HT1080 (cell line): ENCODE results near the gene TM2D1. TPM values are rescaled to one million over a fixed set of nuclear protein-coding genes. Genes with fewer than 3 reads are reported as not detected.

Source experiments
- DNase-seq: peaks from one replicate; pipeline ENCODE4 v3.0.0-alpha.2; 2015; ENCODE audit warnings: low read depth
- total RNA-seq: library from RNA; depleted of rRNA; stranded (reverse); fragments of >200 nt; shearing (Covaris generic); gene quantifications from 2 replicates; pipeline ENCODE4 v1.2.3, GENCODE V29; 2014; rRNA removed

TM2D1 gene
- total RNA-seq, 1 experiment from 2014 or later: 79.4 TPM

GRCh38 chr1:61645476-61645875 lies 79.5 kb downstream of the TM2D1 start:
- no peak for DNase-seq

DNA sequence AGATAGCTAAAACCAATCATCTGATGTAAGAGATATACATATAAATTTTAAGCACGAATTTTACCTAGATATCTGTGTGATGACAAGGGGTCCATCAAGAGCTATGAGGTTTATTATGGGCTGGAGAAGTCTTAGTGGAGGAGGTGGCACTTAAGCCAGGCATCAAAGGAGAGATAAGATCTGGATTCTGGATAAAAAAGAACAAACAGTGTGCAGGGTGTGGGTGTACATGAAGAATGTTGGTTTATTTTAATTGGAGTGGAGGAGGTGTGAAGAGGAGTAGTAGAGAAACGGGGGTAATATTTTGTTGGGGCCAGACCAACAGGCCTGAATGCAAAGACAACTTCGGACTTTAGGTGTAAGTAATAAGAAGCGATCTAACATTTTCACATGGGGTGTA lies 80.6 kb downstream of the TM2D1 start:
- DNase-seq: no peak

GRCh38 chr1:61642475-61643232 lies 82.3 kb downstream of the TM2D1 start:
- DNase-seq: no peak

DNA sequence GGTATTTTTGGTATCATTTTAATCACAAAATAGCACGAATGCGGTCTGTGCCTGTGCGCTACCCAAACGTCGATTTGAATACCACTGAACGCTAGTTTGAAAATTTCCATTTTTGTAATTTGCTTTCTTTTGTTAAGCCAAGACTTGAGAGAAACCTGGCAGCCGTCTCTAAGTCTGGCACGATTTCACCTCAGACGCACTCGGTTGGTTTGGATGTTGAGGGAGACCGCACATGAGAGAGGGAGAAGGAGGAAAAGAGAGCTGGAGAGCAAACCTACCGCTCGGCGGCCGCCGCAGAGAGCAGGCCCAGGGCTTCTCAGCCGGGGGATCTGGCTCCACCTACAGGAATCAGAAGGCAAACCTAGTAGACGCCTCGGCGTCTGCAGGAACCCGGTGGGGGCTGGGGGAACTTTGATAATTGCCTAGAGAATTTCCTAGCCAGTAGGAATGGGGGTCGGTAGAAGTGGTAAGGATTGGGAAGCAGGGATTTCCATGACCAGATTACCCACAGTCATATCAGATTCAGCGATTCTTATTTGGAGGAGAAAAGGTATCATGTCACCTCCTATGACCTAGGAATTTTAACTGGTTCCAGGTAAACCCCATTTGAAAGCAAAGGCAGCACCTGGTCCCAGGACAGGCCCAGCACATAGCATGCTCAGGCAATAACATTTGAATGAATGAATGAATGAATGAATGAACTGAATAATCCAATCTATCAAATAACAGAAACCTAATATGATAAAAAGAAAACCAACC lies 83.2 kb downstream of the TM2D1 start:
- peak; percentile 18 for DNase-seq

- no peak for DNase-seq
Measured at GRCh38 chr1:61640531-61641530, 84.1 kb downstream of the TM2D1 start.

DNA sequence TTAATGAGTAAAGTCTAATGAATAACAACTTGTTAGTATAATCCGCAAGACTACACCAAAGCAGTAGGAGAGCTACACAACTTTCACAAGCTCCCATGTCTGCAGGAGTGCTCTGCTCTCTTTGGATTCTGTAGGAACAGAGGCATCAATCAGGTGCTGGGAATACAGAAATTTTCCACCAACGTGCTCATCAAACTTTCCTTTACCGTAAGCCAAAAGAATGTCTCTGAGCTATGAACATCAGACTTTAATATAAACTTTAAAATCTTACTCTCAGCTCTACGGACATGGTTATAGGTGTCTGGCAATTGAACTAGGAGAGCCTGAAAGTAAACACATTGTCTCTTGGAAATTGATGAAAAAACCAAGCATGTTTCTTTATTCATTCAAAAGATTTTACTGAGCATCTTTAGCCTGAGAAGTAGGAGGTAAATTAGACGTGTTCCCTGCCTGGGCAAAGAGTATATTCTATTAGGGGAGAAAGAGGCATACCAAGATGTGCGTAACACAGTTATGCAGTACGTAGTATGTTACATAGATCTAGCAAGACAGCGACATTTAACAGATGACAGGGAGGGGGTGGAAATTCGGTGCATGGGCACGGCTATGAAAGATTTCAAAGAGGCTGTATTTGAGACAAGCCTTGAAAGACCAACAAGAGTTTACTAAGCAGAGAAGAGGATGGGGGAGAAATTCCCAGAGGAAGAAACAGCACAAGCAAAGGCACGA lies 85.2 kb downstream of the TM2D1 start:
- DNase-seq: no peak

DNA sequence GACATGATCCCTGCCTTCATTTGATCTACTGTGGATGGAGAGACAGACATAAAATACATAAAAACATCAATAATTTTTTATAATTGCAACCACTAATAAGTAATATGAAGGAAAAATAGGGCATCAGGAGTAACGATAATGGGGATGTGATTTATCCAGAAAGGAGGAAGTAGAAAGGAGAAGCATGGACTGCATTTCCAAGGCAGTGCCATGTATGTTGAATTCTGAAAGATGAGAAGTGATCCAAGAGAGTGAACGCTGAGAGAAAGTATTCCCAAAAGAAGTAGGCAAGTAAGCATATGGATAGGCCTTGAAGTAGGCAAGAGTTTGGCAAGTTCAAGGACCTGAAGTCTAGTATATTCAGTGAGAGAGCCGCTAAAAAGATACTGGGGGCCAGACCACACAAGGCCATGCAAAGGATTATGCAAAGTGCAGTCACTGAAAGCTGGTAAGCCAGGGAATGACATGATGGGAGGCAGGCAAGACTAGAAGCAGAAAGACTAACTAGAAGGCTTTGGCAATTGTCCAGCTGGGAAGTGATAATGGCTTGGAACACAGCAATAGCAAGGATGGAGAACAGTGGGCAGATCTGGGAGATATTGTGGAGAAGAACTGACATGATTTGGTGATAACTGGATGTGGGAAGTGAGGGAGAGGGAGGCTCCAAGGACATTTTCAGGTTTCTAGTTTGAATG lies 85.9 kb downstream of the TM2D1 start:
- no peak for DNase-seq

- DNase-seq: no peak
Measured at GRCh38 chr1:61638296-61638695, 86.6 kb downstream of the TM2D1 start.

- DNase-seq: no peak
Measured at GRCh38 chr1:61637470-61637869, 87.5 kb downstream of the TM2D1 start.

- no peak for DNase-seq
Measured at GRCh38 chr1:61636814-61637213, 88.1 kb downstream of the TM2D1 start.

GRCh38 chr1:61636376-61636775 lies 88.6 kb downstream of the TM2D1 start:
- no peak for DNase-seq

DNA sequence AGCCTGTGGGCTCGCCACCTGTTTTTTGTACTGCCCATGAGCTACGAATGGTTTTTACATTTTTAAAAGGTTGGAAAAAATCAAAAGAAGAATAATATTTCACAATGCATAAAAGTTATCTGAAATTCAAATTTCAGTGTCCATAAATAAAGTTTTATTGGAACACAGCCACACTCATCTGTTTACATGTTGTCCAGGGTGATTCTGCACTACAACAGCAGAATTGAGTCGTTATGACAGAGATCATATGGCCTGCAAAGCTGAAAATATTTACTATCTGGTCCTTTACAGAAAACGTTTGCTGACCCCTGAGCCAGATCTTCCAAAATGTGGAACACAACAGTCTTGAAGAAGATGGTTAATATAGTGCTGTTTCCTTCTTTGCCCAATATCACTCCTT lies 89.4 kb downstream of the TM2D1 start:
- DNase-seq: no peak

DNA sequence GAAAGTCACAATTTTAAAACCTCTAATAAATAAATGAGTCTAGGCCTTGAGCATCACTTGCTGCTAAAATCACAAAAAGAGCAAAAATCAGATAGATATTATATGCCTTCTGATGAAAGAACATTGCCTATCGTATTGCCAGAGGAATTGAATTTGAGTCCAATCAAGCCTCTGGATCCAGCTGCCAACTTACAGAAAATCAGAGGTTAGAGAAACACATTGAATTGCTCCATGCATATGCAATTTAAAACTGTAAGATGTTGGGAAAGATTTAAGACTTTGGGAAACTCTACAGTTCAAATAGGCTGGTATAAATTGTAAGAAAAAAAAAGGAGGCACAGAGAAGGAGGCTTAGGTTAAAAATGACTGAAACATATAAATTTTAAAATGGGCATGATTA lies 93.5 kb downstream of the TM2D1 start:
- no peak for DNase-seq

Other genes with a start within 250 kb of the TM2D1 start
- 1.1 and 1.5 TPM in 2 replicates for gene PATJ, start 17.3 kb upstream of the TM2D1 start, total RNA-seq